ENCODE data around the gene NLK.

DNA sequence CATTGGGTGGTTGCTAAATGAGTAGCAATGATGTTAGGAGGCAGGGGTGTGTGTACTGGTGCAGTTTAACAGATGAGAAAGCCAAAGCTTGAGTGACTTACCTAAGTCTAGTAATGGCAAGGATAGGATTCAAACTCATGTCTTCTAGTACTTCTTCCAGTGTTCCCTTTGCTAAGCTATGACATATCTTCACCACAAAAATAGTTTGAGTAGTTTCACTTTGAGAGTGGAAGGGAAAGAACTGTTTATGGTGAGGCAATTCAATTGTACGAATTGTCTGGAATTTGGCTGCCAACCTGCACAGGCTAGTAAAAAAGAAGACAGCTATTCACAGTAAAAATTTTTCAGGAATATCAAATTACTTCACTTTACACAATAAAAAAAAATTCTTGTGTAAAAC, 138.0 kb downstream of the NLK start:
- TF ChIP-seq RFX5 (IDR thresholded peaks at IDR 0.05; ENCODE audit: low read depth, low read length) (no peak), CEBPB (IDR thresholded peaks at IDR 0.05; ENCODE audit: low read depth, low read length) (peak; percentile 43; the same call in 1 of the 2 replicates), POLR2A (IDR thresholded peaks at IDR 0.05; ENCODE audit: low read depth, low read length) (no peak), SMC3 (IDR thresholded peaks at IDR 0.05; ENCODE audit: low read depth, low read length) (no peak), MXI1 (IDR thresholded peaks at IDR 0.05; ENCODE audit: borderline replicate concordance, low read depth, low read length) (no peak), BHLHE40 (IDR thresholded peaks at IDR 0.05; ENCODE audit: low read depth, low read length) (no peak), MAFK (IDR thresholded peaks at IDR 0.05; ENCODE audit: low read depth, low read length) (no peak)
- TF ChIP-seq, protein P1, sequence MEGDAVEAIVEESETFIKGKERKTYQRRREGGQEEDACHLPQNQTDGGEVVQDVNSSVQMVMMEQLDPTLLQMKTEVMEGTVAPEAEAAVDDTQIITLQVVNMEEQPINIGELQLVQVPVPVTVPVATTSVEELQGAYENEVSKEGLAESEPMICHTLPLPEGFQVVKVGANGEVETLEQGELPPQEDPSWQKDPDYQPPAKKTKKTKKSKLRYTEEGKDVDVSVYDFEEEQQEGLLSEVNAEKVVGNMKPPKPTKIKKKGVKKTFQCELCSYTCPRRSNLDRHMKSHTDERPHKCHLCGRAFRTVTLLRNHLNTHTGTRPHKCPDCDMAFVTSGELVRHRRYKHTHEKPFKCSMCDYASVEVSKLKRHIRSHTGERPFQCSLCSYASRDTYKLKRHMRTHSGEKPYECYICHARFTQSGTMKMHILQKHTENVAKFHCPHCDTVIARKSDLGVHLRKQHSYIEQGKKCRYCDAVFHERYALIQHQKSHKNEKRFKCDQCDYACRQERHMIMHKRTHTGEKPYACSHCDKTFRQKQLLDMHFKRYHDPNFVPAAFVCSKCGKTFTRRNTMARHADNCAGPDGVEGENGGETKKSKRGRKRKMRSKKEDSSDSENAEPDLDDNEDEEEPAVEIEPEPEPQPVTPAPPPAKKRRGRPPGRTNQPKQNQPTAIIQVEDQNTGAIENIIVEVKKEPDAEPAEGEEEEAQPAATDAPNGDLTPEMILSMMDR (conservative IDR thresholded peaks at IDR 0.05; ENCODE audit: low read depth, low read length), result no peak

All from IMR-90 (cell line).